Liver (tissue), 3 donors: ENCODE results near the gene SLC24A3.

Source experiments
- CTCF ChIP-seq: fragments of 150-350 bp; IDR thresholded peaks from 2 replicates; pipeline ENCODE4 v1.5.1; 2017; ENCODE audit warnings: improper control_type of control experiment, low read depth, low read length; ENCODE audit not compliant: missing input control
- EGR1 ChIP-seq, 2 donors: IDR thresholded peaks; 2 replicates each; pipeline ENCODE4 v1.6.1; 2016 to 2018; ENCODE audit warnings: antibody characterized with exemption in 2 of 2, low read depth in 2 of 2
- GABPA ChIP-seq, 2 donors: IDR thresholded peaks in 1 of 2; conservative IDR thresholded peaks in 1 of 2; 2 replicates each; pipeline ENCODE4 v1.6.1; 2016; ENCODE audit warnings: antibody characterized with exemption in 2 of 2, mild to moderate bottlenecking in 1 of 2, moderate library complexity in 1 of 2
- RXRA ChIP-seq, 2 donors: IDR thresholded peaks; 2 replicates each; pipeline ENCODE4 v1.6.1; 2017 to 2018; ENCODE audit warnings: antibody characterized with exemption in 2 of 2, mild to moderate bottlenecking in 1 of 2
- ZBTB33 ChIP-seq: IDR thresholded peaks from 2 replicates; pipeline ENCODE4 v1.6.1; 2016; ENCODE audit warnings: antibody characterized with exemption
- donor health status: healthy.
- donor health status: healthy.

GRCh38 chr20:19274001-19274400, 61.6 kb downstream of the SLC24A3 start:
- no peak for TF ChIP-seq EGR1 (IDR thresholded peaks at IDR 0.05; ENCODE audit: low read depth in 2 of 2)
- no peak for TF ChIP-seq CTCF
- no peak for TF ChIP-seq RXRA (IDR thresholded peaks at IDR 0.05)
- TF ChIP-seq GABPA (IDR thresholded peaks at IDR 0.05 in 1 of 2, conservative IDR thresholded peaks at IDR 0.05 in 1 of 2), result no peak
- TF ChIP-seq ZBTB33, result no peak
